Measurements from ENCODE around the gene LAMC3.
A peak's percentile ranks its signal among the peaks of the same experiment; 100 is the strongest.

LAMC3 gene

DNA sequence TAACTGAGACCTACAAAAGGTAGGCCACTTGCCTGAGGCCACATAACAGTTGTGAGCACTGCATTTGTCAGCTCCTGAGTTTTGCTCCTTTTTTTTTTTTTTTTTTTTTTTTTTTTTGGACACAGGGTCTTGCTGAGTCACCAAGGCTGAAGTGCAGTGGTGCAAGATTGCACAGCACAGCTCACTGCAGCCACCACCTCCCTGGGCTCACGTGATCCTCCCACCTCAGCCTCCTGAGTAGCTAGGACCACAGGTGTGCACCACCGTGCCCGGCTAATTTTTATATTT is 37.1 kb downstream of the LAMC3 start:
- Mint-ChIP-seq H3K36me3 (ENCODE audit: low read depth) (no peaks in the 10 kb centered on the region), H3K4me1 (ENCODE audit: low read depth) (no peaks in the 10 kb centered on the region), H3K9me3 (no peaks in the 10 kb centered on the region), H3K4me3 (peak overlapping the region; percentile 39), H3K27ac (no peak overlapping the region), H3K27me3 (peaks cover 8% of the 10 kb centered on the region)

GRCh38 chr9:131046581-131047202 is 37.7 kb downstream of the LAMC3 start:
- Mint-ChIP-seq H3K9me3 (no peaks in the 10 kb centered on the region), H3K36me3 (ENCODE audit: low read depth) (no peaks in the 10 kb centered on the region), H3K27me3 (peaks cover 8% of the 10 kb centered on the region), H3K4me3 (peak overlapping the region; percentile 56), H3K4me1 (ENCODE audit: low read depth) (no peaks in the 10 kb centered on the region), H3K27ac (no peak overlapping the region)

- H3K9me3 Mint-ChIP-seq = no peaks in the 10 kb centered on the region
- no peaks in the 10 kb centered on the region for H3K36me3 Mint-ChIP-seq (ENCODE audit: low read depth)
- H3K27ac Mint-ChIP-seq = no peak overlapping the region
- H3K4me1 Mint-ChIP-seq (ENCODE audit: low read depth) = no peaks in the 10 kb centered on the region
- H3K4me3 Mint-ChIP-seq = no peak overlapping the region
- peaks cover 8% of the 10 kb centered on the region for H3K27me3 Mint-ChIP-seq
These were observed 39.4 kb downstream of the LAMC3 start for GRCh38 chr9:131048332-131048731.

- Mint-ChIP-seq H3K9me3 (no peaks in the 10 kb centered on the region), H3K4me1 (ENCODE audit: low read depth) (no peaks in the 10 kb centered on the region), H3K27me3 (peaks cover 8% of the 10 kb centered on the region), H3K27ac (no peak overlapping the region), H3K36me3 (ENCODE audit: low read depth) (no peaks in the 10 kb centered on the region), H3K4me3 (no peak overlapping the region)
These were observed 39.8 kb downstream of the LAMC3 start for GRCh38 chr9:131048820-131049219.

DNA sequence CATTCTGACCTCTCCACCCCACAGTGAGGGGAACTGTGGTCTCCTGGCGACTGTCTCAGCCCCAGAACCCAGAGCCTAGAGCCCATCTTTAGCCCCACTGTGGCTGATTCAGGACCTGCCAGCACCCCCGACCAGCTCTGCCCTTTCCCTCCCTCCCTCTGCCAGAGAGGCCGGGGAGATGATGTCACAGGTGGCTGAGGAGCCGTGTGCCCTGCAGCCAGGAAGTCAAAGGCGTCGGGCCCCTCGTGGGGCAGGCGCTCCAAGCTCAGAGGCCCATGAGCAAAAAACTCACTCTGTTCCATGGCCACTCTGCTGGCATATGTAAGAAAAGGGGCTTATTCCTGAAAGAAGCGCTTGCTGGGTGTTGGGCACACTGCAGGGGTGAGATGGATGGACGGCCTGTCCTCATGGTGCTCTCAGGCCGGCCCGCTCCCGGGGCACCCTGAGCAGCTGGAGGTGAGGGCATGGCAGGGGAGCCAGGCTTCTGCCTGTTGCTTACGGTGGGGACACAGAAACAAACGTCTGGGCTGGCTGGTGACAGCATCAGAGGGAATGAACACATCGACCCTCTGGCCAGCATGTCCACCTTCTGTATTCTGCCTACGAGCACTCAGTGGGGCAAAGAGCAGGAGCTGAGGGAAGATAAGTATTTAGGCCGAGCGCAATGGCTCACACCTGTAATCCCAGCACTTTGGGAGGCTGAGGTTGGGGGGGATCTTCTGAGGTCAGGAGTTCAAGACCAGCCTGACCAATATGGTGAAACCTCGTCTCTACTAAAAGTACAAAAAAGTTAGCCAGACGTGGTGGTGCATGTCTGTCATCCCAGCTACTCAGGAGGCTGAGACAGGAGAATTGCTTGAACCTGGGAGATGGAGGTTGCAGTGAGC is 41.1 kb downstream of the LAMC3 start:
- no peaks in the 10 kb centered on the region for H3K4me1 Mint-ChIP-seq (ENCODE audit: low read depth)
- H3K27ac Mint-ChIP-seq = no peak overlapping the region
- H3K9me3 Mint-ChIP-seq = no peaks in the 10 kb centered on the region
- H3K27me3 Mint-ChIP-seq = peaks cover 8% of the 10 kb centered on the region
- H3K36me3 Mint-ChIP-seq (ENCODE audit: low read depth) = no peaks in the 10 kb centered on the region
- no peak overlapping the region for H3K4me3 Mint-ChIP-seq

GRCh38 chr9:131050831-131051230 is 41.9 kb downstream of the LAMC3 start:
- Mint-ChIP-seq H3K9me3 (no peaks in the 10 kb centered on the region), H3K4me1 (ENCODE audit: low read depth) (no peaks in the 10 kb centered on the region), H3K27ac (no peak overlapping the region), H3K27me3 (peaks cover 8% of the 10 kb centered on the region), H3K4me3 (no peak overlapping the region), H3K36me3 (ENCODE audit: low read depth) (no peaks in the 10 kb centered on the region)

GRCh38 chr9:131051592-131052517 is 42.9 kb downstream of the LAMC3 start:
- no peaks in the 10 kb centered on the region for H3K36me3 Mint-ChIP-seq (ENCODE audit: low read depth)
- no peaks in the 10 kb centered on the region for H3K9me3 Mint-ChIP-seq
- no peaks in the 10 kb centered on the region for H3K4me1 Mint-ChIP-seq (ENCODE audit: low read depth)
- peaks cover 8% of the 10 kb centered on the region for H3K27me3 Mint-ChIP-seq
- H3K27ac Mint-ChIP-seq = no peak overlapping the region
- H3K4me3 Mint-ChIP-seq = no peak overlapping the region

DNA sequence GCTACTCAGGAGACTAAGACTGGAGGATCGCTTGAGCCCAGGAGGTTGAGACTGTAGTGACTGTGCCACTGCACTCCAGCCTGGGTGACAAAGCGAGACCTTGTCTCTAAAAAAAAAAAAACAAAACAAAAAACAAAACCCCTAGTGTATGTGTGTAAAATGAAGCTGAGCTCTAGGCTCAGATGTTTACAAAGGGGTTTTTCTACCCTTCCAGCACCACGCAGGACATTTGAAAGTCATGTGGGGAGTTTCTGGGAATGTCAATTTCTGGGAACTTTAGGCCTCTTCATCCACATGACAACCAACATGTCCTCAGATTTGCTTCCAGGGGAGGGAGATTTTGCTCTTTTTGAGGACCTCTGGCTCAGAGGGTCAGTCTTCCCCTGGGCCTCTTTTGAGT is 44.9 kb downstream of the LAMC3 start:
- Mint-ChIP-seq H3K4me1 (ENCODE audit: low read depth) (no peaks in the 10 kb centered on the region), H3K9me3 (no peaks in the 10 kb centered on the region)

GRCh38 chr9:131056781-131057506 is 48.0 kb downstream of the LAMC3 start:
- Mint-ChIP-seq H3K4me3 (no peak overlapping the region), H3K27me3 (no peaks in the 10 kb centered on the region), H3K36me3 (ENCODE audit: low read depth) (no peaks in the 10 kb centered on the region), H3K27ac (no peak overlapping the region), H3K4me1 (ENCODE audit: low read depth) (no peaks in the 10 kb centered on the region), H3K9me3 (no peaks in the 10 kb centered on the region)

More for the DNA sequence above, 44.9 kb downstream of the LAMC3 start:
- Mint-ChIP-seq H3K27me3 (peaks cover 5% of the 10 kb centered on the region), H3K27ac (no peak overlapping the region), H3K36me3 (ENCODE audit: low read depth) (no peaks in the 10 kb centered on the region), H3K4me3 (no peak overlapping the region)

GRCh38 chr9:131060900-131061630 is 52.1 kb downstream of the LAMC3 start:
- Mint-ChIP-seq H3K4me1 (ENCODE audit: low read depth) (no peaks in the 10 kb centered on the region), H3K27me3 (no peaks in the 10 kb centered on the region), H3K9me3 (no peaks in the 10 kb centered on the region), H3K27ac (no peak overlapping the region), H3K4me3 (no peak overlapping the region), H3K36me3 (ENCODE audit: low read depth) (no peaks in the 10 kb centered on the region)

- Mint-ChIP-seq H3K4me3 (no peak overlapping the region), H3K27ac (no peak overlapping the region), H3K9me3 (no peaks in the 10 kb centered on the region), H3K27me3 (no peaks in the 10 kb centered on the region), H3K4me1 (ENCODE audit: low read depth) (no peaks in the 10 kb centered on the region), H3K36me3 (ENCODE audit: low read depth) (no peaks in the 10 kb centered on the region)
These were observed 54.0 kb downstream of the LAMC3 start for GRCh38 chr9:131062969-131063368.

DNA sequence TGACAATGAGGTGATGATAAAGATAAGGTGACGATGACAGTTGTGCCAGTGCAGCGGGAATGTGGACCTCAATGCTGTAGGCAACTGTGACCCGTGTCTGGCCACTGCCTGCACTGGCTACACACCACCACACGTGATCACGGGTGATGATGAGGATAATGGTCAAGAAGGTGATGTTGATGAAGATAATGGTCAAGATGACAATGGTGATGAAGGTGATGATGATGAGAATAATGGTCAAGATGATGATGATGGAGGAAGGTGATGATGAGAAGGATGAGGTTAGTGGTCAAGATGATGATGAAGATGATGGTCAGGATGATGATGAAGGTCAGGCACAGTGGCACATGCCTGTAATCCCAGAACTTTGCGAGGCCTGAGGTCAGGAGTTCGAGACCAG is 56.6 kb downstream of the LAMC3 start:
- Mint-ChIP-seq H3K9me3 (no peaks in the 10 kb centered on the region), H3K4me3 (no peak overlapping the region), H3K36me3 (ENCODE audit: low read depth) (no peaks in the 10 kb centered on the region), H3K4me1 (ENCODE audit: low read depth) (no peaks in the 10 kb centered on the region), H3K27ac (no peak overlapping the region), H3K27me3 (no peaks in the 10 kb centered on the region)

GRCh38 chr9:131067625-131068024 is 58.7 kb downstream of the LAMC3 start:
- Mint-ChIP-seq H3K36me3 (ENCODE audit: low read depth) (no peaks in the 10 kb centered on the region), H3K4me1 (ENCODE audit: low read depth) (no peaks in the 10 kb centered on the region), H3K4me3 (no peak overlapping the region), H3K27me3 (no peaks in the 10 kb centered on the region), H3K9me3 (no peaks in the 10 kb centered on the region), H3K27ac (no peak overlapping the region)

Measured in stimulated activated naive CD8-positive, alpha-beta T cell treated with anti-CD3 and anti-CD28 coated beads, Interleukin-15, Interleukin-2, amounts not matched to agents 100 ng/mL and 50 ng/mL, for 24 hours (primary cell).